Upper lobe of left lung (tissue), 6 donors: ENCODE measurements around the gene INPP5K. TPM values are rescaled to one million over a fixed set of nuclear protein-coding genes. Genes with fewer than 3 reads are reported as not detected.

Experiments
- ATAC-seq, 2 donors: fragments of 200-7000 bp; cut with Tn5 transposase; one replicate each; pipeline ENCODE4 v1.9.1; 2022; ENCODE audit warnings: mild to moderate bottlenecking in 2 of 2, moderate library complexity in 2 of 2; ENCODE audit not compliant: low FRiP score in 2 of 2
- DNase-seq, 2 donors: peaks; one replicate each; pipeline ENCODE4 v3.0.0-alpha.2; 2019 to 2020
- H3K27ac ChIP-seq, 4 donors: fragments of 200-600 bp; sonication (generic); one replicate each; pipeline ENCODE4 v1.5.1; 2016 to 2019
- H3K27me3 ChIP-seq, 4 donors: fragments of 200-600 bp; sonication (generic); one replicate each; pipeline ENCODE4 v1.5.1; 2017 to 2019
- H3K36me3 ChIP-seq, 4 donors: fragments of 200-600 bp; sonication (generic); one replicate each; pipeline ENCODE4 v1.5.1; 2016 to 2019
- H3K4me1 ChIP-seq, 4 donors: fragments of 200-600 bp; sonication (generic); one replicate each; pipeline ENCODE4 v1.5.1; 2018 to 2019
- H3K4me3 ChIP-seq, 4 donors: fragments of 200-600 bp; sonication (generic); one replicate each; pipeline ENCODE4 v1.5.1; 2017 to 2019; ENCODE audit warnings: mild to moderate bottlenecking in 2 of 4, moderate library complexity in 1 of 4
- H3K9me3 ChIP-seq, 4 donors: fragments of 200-600 bp; sonication (generic); one replicate each; pipeline ENCODE4 v1.5.1; 2018 to 2019
- EP300 ChIP-seq, 4 donors: sonication (generic); formaldehyde crosslinking; IDR thresholded peaks; one replicate each; pipeline ENCODE4 v1.5.1; 2017; ENCODE audit warnings: antibody characterized with exemption in 4 of 4, control low read depth in 2 of 4
- POLR2A ChIP-seq, 4 donors: fragments of 450-650 bp; IDR thresholded peaks; one replicate each; pipeline ENCODE4 v1.5.1; 2016 to 2017; ENCODE audit warnings: antibody characterized with exemption in 4 of 4, mild to moderate bottlenecking in 2 of 4
- POLR2AphosphoS5 ChIP-seq, 2 donors: sonication (generic); formaldehyde crosslinking; IDR thresholded peaks; one replicate each; pipeline ENCODE4 v1.5.1; 2017; ENCODE audit warnings: antibody characterized with exemption in 2 of 2
- WGBS, 2 donors: methylation state at CpG; one replicate each; pipeline ENCODE4 v1.1.5; 2017 to 2018; 5-methylcytosine and 5-hydroxymethylcytosine counted together
- total RNA-seq, 6 donors: library from RNA; depleted of rRNA in 4 of 6; stranded (reverse); fragments of >200 nt in 4 of 6; gene quantifications; one replicate each; pipeline versions ENCODE4 v1.1.0 to v1.2.1, GENCODE V29; 2016 to 2021
- TF ChIP-seq, protein P1 (sequence below), 6 experiments: fragments of 450-650 bp in 4 of 6; fragments of 200-600 bp in 2 of 6; sonication (generic) in 2 of 6; IDR thresholded peaks; one replicate each; pipeline ENCODE4 v1.5.1; 2016 to 2019; ENCODE audit warnings: antibody characterized with exemption in 6 of 6
- donor health status: DM: no; HTN: no; CAD: no; lungs with moderate emphysema.
- donor health status: DM: no; HTN: yes; CAD: no; lungs with severe emphysema.

The INPP5K gene
- total RNA-seq, 6 donors from 2014 or later = 60.9 to 155 (median 84.6) TPM

DNA sequence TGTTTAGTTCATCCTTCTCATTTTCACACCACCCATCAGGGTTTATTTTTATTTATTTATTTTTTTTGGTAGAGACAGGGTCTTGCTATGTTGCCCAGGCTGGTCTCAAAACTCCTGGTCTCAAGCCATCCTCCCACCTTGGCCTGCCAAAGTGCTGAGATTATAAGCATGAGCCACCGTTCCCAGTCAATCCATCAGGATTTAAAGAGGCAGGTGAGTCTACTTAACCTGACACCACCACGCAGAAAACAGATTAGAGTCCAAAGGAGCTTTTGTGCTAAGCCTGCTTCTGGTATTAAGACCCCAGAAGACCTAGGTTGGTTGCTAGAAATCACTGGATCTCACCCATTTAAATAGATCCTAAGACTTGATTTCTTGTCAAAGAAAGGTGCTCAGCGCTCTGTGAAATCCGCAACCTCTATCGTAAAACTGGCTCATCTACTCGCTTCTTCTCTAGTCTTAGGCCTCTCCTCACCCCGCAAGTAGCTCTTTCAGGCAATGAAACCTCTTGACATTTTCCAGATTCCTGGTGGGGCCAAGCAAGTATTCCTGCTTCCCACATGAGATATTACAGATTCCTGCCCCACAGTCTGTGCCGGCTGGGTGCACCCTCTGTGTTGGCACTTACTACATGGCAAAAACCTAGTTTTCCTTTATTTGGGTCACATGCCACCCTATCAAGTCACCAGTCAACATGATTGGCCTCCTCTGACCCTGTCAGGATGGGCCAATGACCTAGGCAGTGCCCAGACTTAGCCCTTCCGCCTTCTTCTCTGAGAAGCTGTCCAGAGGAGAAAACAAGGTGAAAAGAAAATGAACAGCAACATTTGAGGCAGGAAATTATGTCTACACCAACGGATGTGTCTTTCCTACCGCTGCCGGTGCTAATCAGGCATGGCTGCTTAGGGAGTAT is 37.2 kb upstream of the INPP5K start:
- peaks cover 4 to 67% (median 38%) of the 10 kb centered on the region in 4 donors for H3K36me3 ChIP-seq
- ATAC-seq = no peak
- no peaks in the 10 kb centered on the region for H3K27me3 ChIP-seq
- H3K27ac ChIP-seq = peak overlapping the region; percentile 30 to 67 (median 50)
- no peak for TF ChIP-seq EP300 (IDR thresholded peaks at IDR 0.05)
- TF ChIP-seq POLR2A (IDR thresholded peaks at IDR 0.05) = no peak
- TF ChIP-seq POLR2AphosphoS5 (IDR thresholded peaks at IDR 0.05) = no peak
- TF ChIP-seq, protein P1, sequence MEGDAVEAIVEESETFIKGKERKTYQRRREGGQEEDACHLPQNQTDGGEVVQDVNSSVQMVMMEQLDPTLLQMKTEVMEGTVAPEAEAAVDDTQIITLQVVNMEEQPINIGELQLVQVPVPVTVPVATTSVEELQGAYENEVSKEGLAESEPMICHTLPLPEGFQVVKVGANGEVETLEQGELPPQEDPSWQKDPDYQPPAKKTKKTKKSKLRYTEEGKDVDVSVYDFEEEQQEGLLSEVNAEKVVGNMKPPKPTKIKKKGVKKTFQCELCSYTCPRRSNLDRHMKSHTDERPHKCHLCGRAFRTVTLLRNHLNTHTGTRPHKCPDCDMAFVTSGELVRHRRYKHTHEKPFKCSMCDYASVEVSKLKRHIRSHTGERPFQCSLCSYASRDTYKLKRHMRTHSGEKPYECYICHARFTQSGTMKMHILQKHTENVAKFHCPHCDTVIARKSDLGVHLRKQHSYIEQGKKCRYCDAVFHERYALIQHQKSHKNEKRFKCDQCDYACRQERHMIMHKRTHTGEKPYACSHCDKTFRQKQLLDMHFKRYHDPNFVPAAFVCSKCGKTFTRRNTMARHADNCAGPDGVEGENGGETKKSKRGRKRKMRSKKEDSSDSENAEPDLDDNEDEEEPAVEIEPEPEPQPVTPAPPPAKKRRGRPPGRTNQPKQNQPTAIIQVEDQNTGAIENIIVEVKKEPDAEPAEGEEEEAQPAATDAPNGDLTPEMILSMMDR (IDR thresholded peaks at IDR 0.05) = no peak
- WGBS, 2 donors = 70 to 77% methylated on average over 12 of the region's 12 CpGs
- H3K9me3 ChIP-seq = no peaks in the 10 kb centered on the region
- H3K4me3 ChIP-seq = no peak overlapping the region
- DNase-seq = peak in 1 of 2 donors; percentile 42
- H3K4me1 ChIP-seq = peaks cover 27 to 49% (median 41%) of the 10 kb centered on the region in 4 donors

DNA sequence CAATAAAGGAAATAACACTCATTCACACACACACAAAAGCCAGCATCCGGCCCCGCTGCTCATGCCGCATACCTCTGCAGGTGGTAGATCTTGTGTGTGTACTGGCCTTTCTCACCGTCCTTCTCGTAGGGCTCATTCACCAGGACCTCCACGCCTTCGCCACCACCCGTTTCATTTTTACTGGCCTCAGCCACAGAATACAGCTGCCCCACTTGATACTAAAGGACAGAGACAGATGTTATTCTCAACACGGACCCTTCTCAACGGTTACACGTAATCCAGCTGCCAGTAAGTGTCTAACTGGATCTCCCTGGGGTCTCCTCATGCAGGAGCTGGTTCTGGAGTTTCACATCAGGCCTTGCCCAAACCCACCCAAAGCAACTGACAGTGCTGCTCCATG is 36.5 kb upstream of the INPP5K start:
- H3K27ac ChIP-seq = peak overlapping the region in 3 of 4 donors; percentile 30 to 67 (median 65)
- peaks cover 4 to 74% (median 45%) of the 10 kb centered on the region in 4 donors for H3K36me3 ChIP-seq
- DNase-seq = no peak
- TF ChIP-seq POLR2AphosphoS5 (IDR thresholded peaks at IDR 0.05) (no peak), EP300 (IDR thresholded peaks at IDR 0.05) (no peak), POLR2A (IDR thresholded peaks at IDR 0.05) (no peak)
- TF ChIP-seq, protein P1 (IDR thresholded peaks at IDR 0.05) = no peak
- ATAC-seq = no peak
- peaks cover 27 to 47% (median 41%) of the 10 kb centered on the region in 4 donors for H3K4me1 ChIP-seq
- no peaks in the 10 kb centered on the region for H3K27me3 ChIP-seq
- 91 to 92% methylated on average over 11 of the region's 11 CpGs for WGBS, 2 donors
- no peak overlapping the region for H3K4me3 ChIP-seq
- no peaks in the 10 kb centered on the region for H3K9me3 ChIP-seq

DNA sequence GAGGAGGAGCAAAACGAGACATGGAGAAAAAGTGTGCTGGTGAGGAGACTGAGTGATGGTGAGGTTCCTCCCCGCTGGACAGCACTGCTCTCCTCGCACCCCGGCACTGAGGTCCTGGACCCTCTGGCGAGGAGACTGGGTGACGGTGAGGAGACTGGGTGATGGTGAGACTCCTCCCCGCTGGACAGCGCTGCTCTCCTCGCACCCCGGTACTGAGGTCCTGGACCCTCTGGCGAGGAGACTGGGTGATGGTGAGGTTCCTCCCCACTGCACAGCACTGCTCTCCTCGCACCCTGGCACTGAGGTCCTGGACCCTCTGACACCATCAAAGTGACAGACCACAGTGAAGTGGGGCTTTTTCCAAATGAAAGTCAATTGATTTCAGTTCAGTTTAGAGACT is 35.3 kb upstream of the INPP5K start:
- H3K9me3 ChIP-seq = no peaks in the 10 kb centered on the region
- H3K27me3 ChIP-seq = no peaks in the 10 kb centered on the region
- DNase-seq = no peak
- peaks cover 20 to 37% (median 30%) of the 10 kb centered on the region in 4 donors for H3K4me1 ChIP-seq
- ATAC-seq = no peak
- peaks cover 4 to 83% (median 54%) of the 10 kb centered on the region in 4 donors for H3K36me3 ChIP-seq
- 93 to 94% methylated on average over 12 of the region's 12 CpGs for WGBS, 2 donors
- H3K4me3 ChIP-seq = no peak overlapping the region
- no peak for TF ChIP-seq POLR2A (IDR thresholded peaks at IDR 0.05)
- TF ChIP-seq EP300 (IDR thresholded peaks at IDR 0.05) = no peak
- no peak for TF ChIP-seq POLR2AphosphoS5 (IDR thresholded peaks at IDR 0.05)
- TF ChIP-seq, protein P1 (IDR thresholded peaks at IDR 0.05) = no peak
- no peak overlapping the region for H3K27ac ChIP-seq

DNA sequence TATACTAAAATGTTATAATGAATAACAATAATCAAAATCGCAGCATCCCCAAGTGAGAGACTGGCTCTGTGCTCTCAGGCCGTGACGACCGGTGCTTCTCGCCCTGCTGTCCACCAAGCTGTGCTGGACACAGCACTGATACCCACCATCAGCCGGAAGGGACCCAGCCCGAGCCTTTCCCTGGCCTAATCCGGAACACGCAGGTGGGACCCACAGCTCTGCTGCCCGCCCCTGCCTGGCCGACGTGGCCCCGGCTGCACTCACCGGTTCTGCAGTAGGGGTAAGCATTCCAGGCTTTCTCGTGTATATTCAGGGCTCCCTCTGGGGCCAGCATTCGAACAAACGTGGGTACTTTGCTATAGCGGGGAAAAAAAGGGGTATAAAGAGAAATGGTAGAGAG is 31.6 kb upstream of the INPP5K start:
- H3K27ac ChIP-seq = no peak overlapping the region
- TF ChIP-seq, protein P1 (IDR thresholded peaks at IDR 0.05) = no peak
- TF ChIP-seq EP300 (IDR thresholded peaks at IDR 0.05) (no peak), POLR2A (IDR thresholded peaks at IDR 0.05) (no peak), POLR2AphosphoS5 (IDR thresholded peaks at IDR 0.05) (no peak)
- H3K4me1 ChIP-seq = peaks cover 0 to 2% (median 0%) of the 10 kb centered on the region in 4 donors
- ATAC-seq (no peak), DNase-seq (peak in 1 of 2 donors; percentile 65)
- H3K36me3 ChIP-seq = peaks cover 11 to 96% (median 79%) of the 10 kb centered on the region in 4 donors
- 97 to 98% methylated on average over 13 to 18 of the region's 18 CpGs for WGBS, 2 donors
- no peaks in the 10 kb centered on the region for H3K9me3 ChIP-seq
- H3K4me3 ChIP-seq = no peak overlapping the region
- no peaks in the 10 kb centered on the region for H3K27me3 ChIP-seq
